Left ventricle myocardium superior (tissue), 1 donor: ENCODE results near the gene FAM83F. TPM values are rescaled to one million over a fixed set of nuclear protein-coding genes. Genes with fewer than 3 reads are reported as not detected.
"Not testable (repeated sequence)": the region's sequence is repeated elsewhere in the genome, so short reads cannot be mapped to it uniquely, and the experiment has no call there.

Experiments
- ATAC-seq: fragments of 200-7000 bp; cut with Tn5 transposase; one replicate; pipeline ENCODE4 v1.9.1; 2020; ENCODE audit warnings: mild to moderate bottlenecking, moderate library complexity
- DNase-seq: peaks from one replicate; pipeline ENCODE4 v3.0.0-alpha.2; 2020
- intact Hi-C: fragments of 100-400 bp; cut with micrococcal nuclease; formaldehyde crosslinking; loops from one replicate; pipeline ENCODE4 v1.11.0; 2022
- total RNA-seq: library from RNA; stranded (reverse); fragmentation: NEBNext Ultra II Directional; extraction: Animal tissue kit (Norgen Biotek cat#: 25700); gene quantifications from one replicate; pipeline ENCODE4 v1.2.1, GENCODE V29; 2021
- donor health status: DM: no; HTN: yes; CAD: no; lungs with severe emphysema.

FAM83F gene
- total RNA-seq, 1 donor from 2014 or later, result 5.2 TPM

- DNase-seq (no peak), ATAC-seq (peak; percentile 57)
- intact Hi-C loops, result no loop called here
Observed at GRCh38 chr22:39989633-39990032, 5.1 kb upstream of the FAM83F start.

GRCh38 chr22:39990686-39991085 lies 4.1 kb upstream of the FAM83F start:
- peak; percentile 28 for ATAC-seq
- no peak for DNase-seq

GRCh38 chr22:39991159-39991860 lies 3.4 kb upstream of the FAM83F start:
- no peak for ATAC-seq
- no peak for DNase-seq
- intact Hi-C loops, result no loop called here

More at GRCh38 chr22:39990686-39991085, 4.1 kb upstream of the FAM83F start:
- intact Hi-C loops, result no loop called here

- intact Hi-C loops, result no loop called here
- peak; percentile 73 for ATAC-seq
Observed at GRCh38 chr22:39992088-39992826, 2.5 kb upstream of the FAM83F start.

GRCh38 chr22:39992894-39993293 lies 1.9 kb upstream of the FAM83F start:
- intact Hi-C loops, ATAC-seq, DNase-seq: not testable (repeated sequence)

More at GRCh38 chr22:39992088-39992826, 2.5 kb upstream of the FAM83F start:
- DNase-seq, result no peak

GRCh38 chr22:39994041-39994565 lies 651 bp upstream of the FAM83F start:
- DNase-seq, result no peak
- intact Hi-C loops, result no loop called here
- no peak for ATAC-seq

- no peak for ATAC-seq
- DNase-seq, result no peak
- intact Hi-C loops, result no loop called here
Observed at GRCh38 chr22:39995393-39996252, 869 bp downstream of the FAM83F start.

GRCh38 chr22:39996732-39997131 lies 2.0 kb downstream of the FAM83F start:
- DNase-seq, result no peak
- no peak for ATAC-seq
- intact Hi-C loops, result no loop called here

GRCh38 chr22:39997421-39997820 lies 2.7 kb downstream of the FAM83F start:
- ATAC-seq, result no peak
- no peak for DNase-seq
- intact Hi-C loops, result no loop called here

GRCh38 chr22:39997939-39998726 lies 3.4 kb downstream of the FAM83F start:
- intact Hi-C loops, result no loop called here
- DNase-seq (peak; percentile 69), ATAC-seq (peak; percentile 68)

GRCh38 chr22:39999144-39999757 lies 4.5 kb downstream of the FAM83F start:
- no peak for ATAC-seq
- intact Hi-C loops, result no loop called here

GRCh38 chr22:40000171-40000570 lies 5.4 kb downstream of the FAM83F start:
- ATAC-seq (no peak), DNase-seq (no peak)
- intact Hi-C loops, result no loop called here

More at GRCh38 chr22:39999144-39999757, 4.5 kb downstream of the FAM83F start:
- no peak for DNase-seq

GRCh38 chr22:40001106-40001505 lies 6.4 kb downstream of the FAM83F start:
- DNase-seq (no peak), ATAC-seq (no peak)
- intact Hi-C loops, result no loop called here

- DNase-seq, result no peak
- ATAC-seq, result no peak
- intact Hi-C loops, result no loop called here
Observed at GRCh38 chr22:40001800-40002577, 7.2 kb downstream of the FAM83F start.

- ATAC-seq (no peak), DNase-seq (no peak)
- intact Hi-C loops, result no loop called here
Observed at GRCh38 chr22:40002935-40003715, 8.4 kb downstream of the FAM83F start.

GRCh38 chr22:40004836-40005235 lies 10.1 kb downstream of the FAM83F start:
- DNase-seq (no peak), ATAC-seq (no peak)
- intact Hi-C loops, result no loop called here

GRCh38 chr22:40006641-40007040 lies 11.9 kb downstream of the FAM83F start:
- no peak for ATAC-seq
- DNase-seq, result no peak
- intact Hi-C loops, result no loop called here
